GM12874 (cell line): ENCODE measurements around the gene APOBEC3A.

Source experiments
- CTCF ChIP-seq: IDR thresholded peaks from 2 replicates; pipeline ENCODE4 v1.5.1; 2011; ENCODE audit warnings: low read depth, mild to moderate bottlenecking, control low read depth, low read length, moderate library complexity; ENCODE audit not compliant: insufficient read depth

The APOBEC3A gene

DNA sequence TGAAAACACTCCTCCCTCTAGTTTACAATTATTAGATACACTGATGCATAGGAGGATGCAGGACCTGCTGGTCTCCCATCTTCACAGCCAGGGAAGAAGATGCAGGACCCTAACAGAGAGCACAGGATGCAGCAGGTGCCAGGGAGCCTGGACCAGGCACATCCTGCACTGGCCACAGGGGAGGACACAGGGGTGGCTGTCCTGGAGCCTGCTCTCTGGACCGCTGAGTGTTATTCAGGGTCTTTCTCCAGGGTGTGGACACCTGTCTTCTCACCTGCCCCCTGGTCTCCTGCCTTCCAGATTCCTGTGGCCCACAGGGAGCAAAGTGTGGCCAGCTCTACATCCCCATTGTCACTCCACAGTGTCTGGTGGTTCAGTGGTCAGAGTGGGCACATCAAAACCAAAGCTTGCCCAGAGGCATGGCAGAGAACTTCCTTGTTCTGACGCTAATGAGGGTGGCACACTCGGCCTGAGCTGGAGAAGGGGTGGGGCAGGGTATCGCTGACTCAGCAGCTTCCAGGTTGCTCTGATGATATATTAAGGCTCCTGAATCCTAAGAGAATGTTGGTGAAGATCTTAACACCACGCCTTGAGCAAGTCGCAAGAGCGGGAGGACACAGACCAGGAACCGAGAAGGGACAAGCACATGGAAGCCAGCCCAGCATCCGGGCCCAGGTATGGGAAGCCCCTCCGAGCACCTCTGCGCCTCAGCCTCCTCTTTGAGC is at the start of gene APOBEC3A:
TSS of gene APOBEC3A (plus strand) at position 564 of the 725 bp plus-strand sequence. CDS start at position 647, 83 bp downstream.
- no peak for TF ChIP-seq CTCF

GRCh38 chr22:38907767-38908166 is 49.6 kb upstream of the APOBEC3A start:
- no peak for TF ChIP-seq CTCF

DNA sequence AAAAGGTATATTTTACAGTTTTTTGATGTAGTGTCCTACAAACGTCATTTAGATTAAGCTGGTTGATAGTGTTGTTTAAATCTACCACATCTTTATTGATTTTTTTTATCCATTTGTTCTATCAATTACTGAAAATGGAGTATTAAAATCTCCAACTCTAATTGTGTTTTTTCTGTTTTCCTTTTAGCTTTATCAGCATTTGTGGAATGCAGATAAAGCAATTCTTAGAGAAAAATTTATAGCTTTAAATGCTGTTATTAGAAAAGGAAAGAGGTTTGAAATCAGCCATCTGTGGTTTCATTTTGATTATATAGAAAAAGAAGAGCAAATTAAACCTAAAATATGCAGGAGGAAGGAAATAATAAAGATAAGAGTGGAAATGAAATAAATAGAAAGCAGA is 46.0 kb upstream of the APOBEC3A start:
- no peak for TF ChIP-seq CTCF

DNA sequence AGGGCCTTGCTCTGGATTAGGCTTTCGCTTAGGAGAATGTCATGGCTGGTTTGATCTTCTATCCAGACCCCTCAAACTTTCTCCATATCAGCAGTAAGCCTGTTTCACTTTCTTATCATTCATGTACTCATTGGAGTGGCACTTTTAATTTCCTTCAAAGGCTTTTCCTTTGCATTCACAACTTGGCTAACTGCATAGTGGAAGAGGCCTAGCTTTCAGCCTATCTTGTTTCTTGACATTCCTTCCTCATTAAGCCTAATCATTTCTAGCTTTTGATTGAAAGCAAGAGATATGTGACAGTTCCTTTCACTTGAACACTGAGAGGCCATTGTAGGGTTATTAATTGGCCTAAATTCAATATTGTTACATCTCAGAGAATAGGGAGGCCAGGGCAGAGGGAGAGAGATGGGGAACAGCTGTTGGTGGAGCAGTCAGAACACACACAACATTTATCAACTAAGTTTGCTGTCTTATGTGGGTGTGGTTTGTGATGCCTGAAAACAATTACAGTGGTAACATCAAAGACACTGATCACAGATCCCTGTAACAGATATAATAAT is 37.7 kb upstream of the APOBEC3A start:
- TF ChIP-seq CTCF = no peak

GRCh38 chr22:38921120-38921519 is 36.3 kb upstream of the APOBEC3A start:
- no peak for TF ChIP-seq CTCF

DNA sequence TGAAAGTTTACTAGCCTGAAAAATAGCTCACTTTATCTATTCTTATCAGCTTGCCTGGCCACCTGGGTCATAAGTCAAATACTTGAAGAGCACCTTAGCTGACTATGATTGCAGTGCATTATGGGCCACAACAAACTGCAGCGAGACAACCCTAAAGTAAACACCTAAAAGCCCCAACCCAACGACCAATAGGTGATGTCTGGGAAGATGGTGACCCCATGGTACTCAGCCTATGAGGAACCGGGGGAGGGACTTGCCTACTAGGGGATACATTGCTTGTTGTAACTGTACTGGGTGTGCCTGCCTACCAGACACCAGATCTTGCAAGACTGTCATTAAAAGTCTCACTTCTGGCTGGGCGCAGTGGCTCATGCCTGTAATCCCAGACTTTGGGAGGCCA is 35.6 kb upstream of the APOBEC3A start:
- TF ChIP-seq CTCF = no peak

- TF ChIP-seq CTCF = no peak
These were observed 33.7 kb upstream of the APOBEC3A start for GRCh38 chr22:38923463-38924346.
